ENCODE measurements around the gene OR7C1. TPM values are rescaled to one million over a fixed set of nuclear protein-coding genes. Genes with fewer than 3 reads are reported as not detected.

The OR7C1 gene
- total and polyA plus RNA-seq, 10 of the 15 experiments (the other 5 are each of a cell fraction or from before 2014, with no cell fraction given): 0.04 to 0.06 TPM; not detected in 8

- TF ChIP-seq PBX3 (IDR thresholded peaks at IDR 0.05; ENCODE audit: insufficient replicate concordance, low read depth, low read length) (no peak), ZBTB40 (IDR thresholded peaks at IDR 0.05; ENCODE audit: borderline replicate concordance) (no peak), PAX8 (IDR thresholded peaks at IDR 0.05) (no peak)
Measured at GRCh38 chr19:14762111-14762510, 72.9 kb downstream of the OR7C1 start (continued).

GRCh38 chr19:14761607-14762006 is 73.4 kb downstream of the OR7C1 start:
- WGBS (ENCODE audit: insufficient coverage, insufficient replicate concordance, low lambda C conversion rate, missing lambda C conversion rate): 33% methylated on average over 5 of the region's 5 CpGs
- no peak overlapping the region for H3K27ac ChIP-seq (ENCODE audit: control insufficient read depth, insufficient read depth)
- no peaks in the 10 kb centered on the region for H3K27me3 ChIP-seq (replicated peaks in 1 of 2; ENCODE audit: control insufficient read depth in 2 of 2, insufficient read depth in 2 of 2, low read length in 1 of 2)
- H3K4me2 ChIP-seq (ENCODE audit: control insufficient read depth, insufficient read depth): no peak overlapping the region
- FAIRE-seq: no peak
- ChIA-PET RAD21 (ENCODE audit: unreplicated experiment) (interaction anchor here (0.7 kb wide), 1 partner anchor 9 kb away, joined by 4 read pairs; no protein-coding TSS in a partner anchor), SMC1A (ENCODE audit: uncharacterized antibody, unreplicated experiment) (no interaction called here), POLR2A (no interaction called here), CTCF (no interaction called here)
- H3K36me3 ChIP-seq (ENCODE audit: control insufficient read depth in 2 of 2, insufficient read depth in 2 of 2, low read length in 1 of 2): no peaks in the 10 kb centered on the region
- no peaks in the 10 kb centered on the region for H4K20me1 ChIP-seq (ENCODE audit: control insufficient read depth, insufficient read depth)
- H3K79me2 ChIP-seq (ENCODE audit: control insufficient read depth, insufficient read depth, low read length): no peaks in the 10 kb centered on the region
- H3K9ac ChIP-seq (ENCODE audit: control insufficient read depth, insufficient read depth, low read length): no peak overlapping the region
- ATAC-seq: no peak
- H2AFZ ChIP-seq (ENCODE audit: control insufficient read depth, low read depth, low read length): no peak overlapping the region
- H3K4me1 ChIP-seq (ENCODE audit: control insufficient read depth, insufficient read depth, low read length): no peaks in the 10 kb centered on the region
- no peaks in the 10 kb centered on the region for H3K9me3 ChIP-seq (replicated peaks; ENCODE audit: control insufficient read depth, insufficient read depth, low read length)
- H3K4me3 ChIP-seq: no peak overlapping the region
- no peak for DNase-seq (ENCODE audit: low read depth, low spot score)
- in situ Hi-C loops (cut with MboI) (no loop called here), intact Hi-C loops (cut with micrococcal nuclease; ENCODE audit: unreplicated experiment) (no loop called here)
- BruUV-seq (replicated peaks): no TSS peak
- TF ChIP-seq RBBP5 (conservative IDR thresholded peaks at IDR 0.05): no peak
- no peak for TF ChIP-seq IRF3 (IDR thresholded peaks at IDR 0.05)
- no peak for TF ChIP-seq BMI1 (IDR thresholded peaks at IDR 0.05; ENCODE audit: borderline replicate concordance)
- no peak for TF ChIP-seq MTA3 (IDR thresholded peaks at IDR 0.05; ENCODE audit: borderline replicate concordance, low read length)
- TF ChIP-seq SRF (IDR thresholded peaks at IDR 0.05; ENCODE audit: low read depth in 2 of 2, low read length in 2 of 2): no peak
- TF ChIP-seq POLR2AphosphoS5 (IDR thresholded peaks at IDR 0.05; ENCODE audit: low read length): no peak
- no peak for TF ChIP-seq HCFC1 (IDR thresholded peaks at IDR 0.05; ENCODE audit: low read length)
- TF ChIP-seq NBN (IDR thresholded peaks at IDR 0.05): no peak
- no peak for TF ChIP-seq SUPT20H (IDR thresholded peaks at IDR 0.05; ENCODE audit: borderline replicate concordance, control insufficient read depth, low read depth, low read length)
- TF ChIP-seq DPF2 (IDR thresholded peaks at IDR 0.05): no peak
- no peak for TF ChIP-seq REST (IDR thresholded peaks at IDR 0.05; ENCODE audit: low read depth, low read length)
- no peak for TF ChIP-seq NR2C1 (IDR thresholded peaks at IDR 0.05)

Data from GM12878 (cell line).